ENCODE results near the gene NDST1.
"Not testable (repeated sequence)": the region's sequence is repeated elsewhere in the genome, so short reads cannot be mapped to it uniquely, and the experiment has no call there.

Gene NDST1

DNA sequence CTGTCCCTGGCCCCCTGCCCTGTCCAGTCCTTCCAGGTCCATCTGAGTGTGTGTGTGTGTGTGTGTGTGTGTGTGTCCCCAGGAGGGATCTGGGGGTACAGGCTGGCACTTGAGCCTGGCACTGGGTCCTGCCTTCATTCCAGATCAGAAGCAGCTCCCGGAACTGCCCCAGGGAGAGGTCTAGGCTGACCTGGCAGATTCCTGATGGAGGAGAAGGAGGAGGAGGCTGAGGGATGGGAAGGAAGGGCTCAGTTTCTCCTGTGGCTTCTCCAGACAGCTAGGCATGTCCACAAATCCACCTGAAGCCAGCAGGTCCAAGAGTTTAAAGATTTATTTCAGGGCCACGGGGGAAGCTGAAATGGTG is 328 bp downstream of the NDST1 start:
- DNase-seq (ENCODE audit: low read depth), result no peak

DNA sequence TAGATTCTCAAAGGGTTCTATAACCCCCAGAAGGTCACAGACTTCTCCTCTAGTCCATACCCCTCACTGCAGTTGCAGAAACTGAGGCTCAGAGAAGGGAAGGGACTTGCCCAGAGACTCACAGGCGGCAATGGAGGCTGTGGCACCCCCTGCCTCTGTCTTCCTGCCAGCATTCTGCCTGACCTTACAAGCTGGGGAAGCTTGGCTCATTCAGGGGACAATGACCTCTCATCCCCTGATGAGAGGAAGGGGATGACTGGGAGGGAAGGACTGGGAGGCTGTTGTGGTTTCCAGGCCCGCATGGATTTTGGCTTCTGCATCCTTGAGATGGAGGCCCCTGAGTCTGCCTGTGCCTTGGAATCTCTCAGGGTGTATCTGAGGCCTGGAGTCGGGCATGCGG is 897 bp downstream of the NDST1 start:
- no peak for DNase-seq (ENCODE audit: low read depth)

DNA sequence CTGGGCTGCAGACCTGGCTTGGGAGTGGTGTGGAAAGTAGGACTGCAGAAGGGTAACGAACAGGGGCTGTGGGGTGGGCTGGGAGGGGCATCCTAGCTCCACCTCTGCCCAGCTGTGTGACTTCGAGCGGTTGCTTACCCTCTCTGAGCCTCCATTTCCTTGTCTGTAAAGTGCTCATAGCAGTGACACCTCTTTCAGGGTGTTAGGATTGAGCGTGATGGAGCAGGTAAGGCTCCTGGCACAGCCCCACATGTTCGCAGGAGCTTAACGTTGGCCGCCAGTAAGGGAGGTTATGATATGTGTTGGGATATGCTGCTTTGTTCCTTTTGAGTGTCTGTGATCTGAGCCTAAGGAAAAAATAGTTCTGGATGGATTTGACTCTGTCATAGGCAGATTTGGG is 2.1 kb downstream of the NDST1 start:
- DNase-seq (ENCODE audit: low read depth), result no peak

DNA sequence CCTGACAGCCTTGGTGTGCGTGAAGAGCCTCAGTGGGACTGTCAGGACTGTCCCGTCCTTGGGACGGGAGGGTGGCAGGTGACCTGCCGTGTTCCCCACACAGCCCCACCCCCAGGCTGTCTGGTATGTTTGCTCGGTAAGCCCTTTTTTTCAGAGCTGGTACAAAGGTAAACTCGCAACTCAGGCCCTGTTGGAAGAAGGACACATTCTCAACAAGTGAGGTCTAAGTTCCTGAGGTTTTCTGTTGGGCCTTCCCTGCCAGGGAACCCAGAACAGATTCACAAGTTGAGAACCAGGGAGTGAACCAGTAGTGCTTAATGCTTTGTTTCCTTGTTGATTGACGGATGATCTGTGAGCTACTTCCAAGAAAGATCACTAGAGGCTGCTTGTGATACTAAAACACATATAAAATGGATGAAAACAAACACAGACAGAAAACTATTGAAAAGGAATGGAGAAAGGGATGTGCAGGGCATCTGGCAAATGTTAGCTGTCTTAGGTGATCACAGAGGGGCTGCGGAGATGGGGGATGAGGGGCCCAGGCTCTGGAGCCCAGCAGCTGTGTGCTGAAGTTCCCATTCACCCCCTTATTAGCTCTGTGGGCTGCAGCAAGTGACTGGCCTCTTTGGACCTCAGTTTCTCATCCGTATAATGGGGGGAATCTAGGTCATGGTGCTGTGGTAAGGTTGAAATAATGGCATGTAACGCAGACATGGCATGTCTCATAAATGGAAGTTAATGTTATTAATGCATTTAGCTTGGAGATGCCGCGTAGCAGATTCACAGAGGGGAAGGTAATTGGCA is 2.7 kb downstream of the NDST1 start:
- DNase-seq (ENCODE audit: low read depth), result no peak

DNA sequence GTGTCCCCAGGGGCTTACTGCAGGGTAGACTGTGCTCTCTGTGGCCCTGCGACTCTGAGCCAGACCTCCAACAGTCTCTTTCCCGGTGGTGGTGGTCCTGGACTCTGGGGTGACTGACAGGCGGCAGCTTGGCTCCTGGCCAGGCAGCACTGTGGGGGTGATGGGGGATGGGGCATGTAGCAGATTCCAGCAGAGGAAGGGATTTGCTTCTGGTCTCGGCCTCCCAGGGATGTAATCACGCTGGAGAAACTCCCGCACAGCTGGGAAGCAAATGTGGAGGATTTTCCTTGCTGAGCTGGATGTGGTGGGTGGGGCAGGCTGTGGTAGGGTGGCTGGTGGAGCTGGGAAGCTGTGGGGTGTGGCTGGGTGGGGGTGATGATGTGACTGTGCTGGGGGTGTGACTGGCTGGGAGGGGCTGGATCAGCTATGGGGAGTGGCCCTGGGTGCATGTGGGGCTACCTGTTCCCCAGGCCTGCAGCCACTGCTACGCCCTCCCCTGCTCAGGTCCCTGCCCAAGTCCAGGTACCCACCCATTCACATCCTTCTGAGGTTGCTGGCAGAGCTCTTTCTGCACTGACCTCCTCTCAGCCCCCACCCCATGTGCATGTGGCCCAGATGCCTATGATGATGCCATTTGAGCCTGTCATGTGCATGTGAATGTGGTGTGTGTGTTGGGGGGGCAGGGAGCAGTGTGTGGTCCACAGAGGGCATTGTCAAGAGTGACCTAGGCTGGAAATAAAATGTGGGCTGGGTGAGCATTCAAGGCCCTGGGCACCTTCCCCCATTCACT is 3.8 kb downstream of the NDST1 start:
- DNase-seq (ENCODE audit: low read depth), result peak; percentile 69

- DNase-seq (ENCODE audit: low read depth), result no peak
These were observed 4.4 kb downstream of the NDST1 start for GRCh38 chr5:150512368-150512747.

- DNase-seq (ENCODE audit: low read depth), result no peak
These were observed 5.7 kb downstream of the NDST1 start for GRCh38 chr5:150513375-150514309.

GRCh38 chr5:150514708-150515211 is 6.8 kb downstream of the NDST1 start:
- DNase-seq (ENCODE audit: low read depth), result no peak

GRCh38 chr5:150515446-150515845 is 7.5 kb downstream of the NDST1 start:
- DNase-seq (ENCODE audit: low read depth), result peak; percentile 77

- DNase-seq (ENCODE audit: low read depth), result no peak
These were observed 8.1 kb downstream of the NDST1 start for GRCh38 chr5:150516011-150516410.

GRCh38 chr5:150517272-150518152 is 9.6 kb downstream of the NDST1 start:
- DNase-seq (ENCODE audit: low read depth), result peak; percentile 97

DNA sequence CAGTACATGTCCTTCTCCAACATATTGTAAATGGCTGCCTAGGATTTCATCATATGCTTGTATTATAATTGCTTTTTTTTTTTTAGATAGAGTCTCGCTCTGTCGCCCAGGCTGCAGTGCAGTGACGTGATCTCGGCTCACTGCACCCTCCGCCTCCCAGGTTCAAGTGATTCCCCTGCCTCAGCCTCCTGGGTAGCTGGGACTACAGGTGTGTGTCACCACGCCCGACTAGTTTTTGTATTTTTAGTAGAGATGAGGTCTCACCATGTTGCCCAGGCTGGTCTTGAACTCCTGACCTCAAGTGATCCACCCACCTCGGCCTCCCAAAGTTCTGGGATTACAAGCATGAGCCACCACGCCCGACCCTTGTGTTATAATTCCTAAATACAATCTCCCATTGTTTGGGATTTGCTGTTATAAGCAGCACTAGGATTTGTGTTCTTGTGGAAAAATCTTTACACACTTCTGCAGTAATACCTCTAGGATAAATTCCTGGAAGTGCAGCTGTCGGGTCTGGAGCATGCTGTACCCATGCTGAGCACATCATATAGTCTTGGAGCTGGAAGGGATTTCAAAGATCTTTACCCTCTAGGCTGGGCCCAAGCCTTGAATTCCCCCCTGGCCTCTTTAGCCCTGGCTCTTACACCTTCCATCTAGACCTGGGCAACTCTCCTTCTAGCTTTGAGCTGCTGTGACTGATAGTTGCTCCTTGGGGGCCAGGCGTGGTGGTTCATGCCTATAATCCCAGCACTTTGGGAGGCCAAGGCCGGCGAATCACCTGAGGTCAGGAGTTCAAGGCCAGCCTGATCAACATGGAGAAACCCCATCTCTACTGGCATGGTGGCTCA is 11.0 kb downstream of the NDST1 start:
- not testable (repeated sequence) for DNase-seq (ENCODE audit: low read depth)

- no peak for DNase-seq (ENCODE audit: low read depth)
These were observed 11.6 kb downstream of the NDST1 start for GRCh38 chr5:150519560-150519945.

- DNase-seq (ENCODE audit: low read depth), result no peak
These were observed 12.0 kb downstream of the NDST1 start for GRCh38 chr5:150519978-150520377.

DNA sequence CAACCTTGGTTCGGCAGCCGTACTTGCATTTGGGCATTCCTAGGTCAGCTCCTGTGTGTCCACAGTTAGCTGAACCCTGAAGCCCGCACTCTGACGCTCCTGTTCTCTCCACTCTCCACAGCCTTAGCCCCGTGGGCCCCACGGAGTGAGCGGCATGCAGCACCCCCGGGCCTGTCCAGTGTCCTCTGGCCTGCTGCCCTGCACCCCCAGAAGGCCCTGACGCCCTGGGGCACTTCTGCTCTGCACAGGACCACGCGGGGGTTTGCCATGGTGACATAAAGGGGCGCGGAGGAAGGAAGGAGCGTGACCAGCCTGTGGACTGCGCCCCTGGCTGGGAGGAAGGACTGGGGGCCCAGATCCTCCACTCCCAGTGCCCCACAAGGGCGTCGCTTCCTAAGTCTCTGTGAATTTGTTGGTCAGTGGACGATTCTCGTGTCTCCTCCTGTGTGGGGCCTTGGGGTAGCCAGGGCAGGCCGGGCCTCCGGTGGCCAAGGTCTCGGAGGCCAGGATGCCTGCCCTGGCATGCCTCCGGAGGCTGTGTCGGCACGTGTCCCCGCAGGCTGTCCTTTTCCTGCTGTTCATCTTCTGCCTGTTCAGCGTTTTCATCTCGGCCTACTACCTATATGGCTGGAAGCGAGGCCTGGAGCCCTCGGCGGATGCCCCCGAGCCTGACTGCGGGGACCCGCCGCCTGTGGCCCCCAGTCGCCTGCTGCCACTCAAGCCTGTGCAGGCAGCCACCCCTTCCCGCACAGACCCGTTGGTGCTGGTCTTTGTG is 13.0 kb downstream of the NDST1 start:
- no peak for DNase-seq (ENCODE audit: low read depth)

GRCh38 chr5:150521522-150521817 is 13.5 kb downstream of the NDST1 start:
- DNase-seq (ENCODE audit: low read depth), result no peak

DNA sequence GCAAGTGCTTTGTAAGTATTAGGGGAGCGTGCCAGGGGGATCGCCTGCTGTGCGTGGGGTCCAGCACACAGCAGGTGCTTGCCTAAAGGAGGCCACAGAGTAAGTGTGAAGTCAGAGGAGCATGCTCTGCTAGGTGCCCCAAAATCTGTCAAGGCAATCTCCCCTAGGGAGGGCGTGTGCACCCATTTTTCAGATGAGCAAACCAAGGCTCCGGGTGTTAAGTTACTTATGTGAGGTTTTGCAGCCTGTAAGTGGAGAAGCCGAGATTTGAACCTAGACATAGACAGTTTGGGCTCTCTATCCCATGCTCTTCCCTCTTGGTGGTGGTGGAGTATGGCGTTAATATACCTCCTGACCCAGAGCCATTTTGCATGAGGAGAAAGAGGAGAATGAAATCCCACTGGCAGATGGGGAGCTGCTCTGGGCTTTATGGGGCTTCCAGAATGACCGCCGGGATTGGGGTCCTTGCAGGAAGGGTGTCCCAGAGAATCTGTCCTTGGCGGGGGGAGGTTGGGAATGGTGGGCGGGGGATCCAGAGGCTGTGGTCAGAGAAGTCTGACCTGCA is 14.1 kb downstream of the NDST1 start:
- no peak for DNase-seq (ENCODE audit: low read depth)

DNA sequence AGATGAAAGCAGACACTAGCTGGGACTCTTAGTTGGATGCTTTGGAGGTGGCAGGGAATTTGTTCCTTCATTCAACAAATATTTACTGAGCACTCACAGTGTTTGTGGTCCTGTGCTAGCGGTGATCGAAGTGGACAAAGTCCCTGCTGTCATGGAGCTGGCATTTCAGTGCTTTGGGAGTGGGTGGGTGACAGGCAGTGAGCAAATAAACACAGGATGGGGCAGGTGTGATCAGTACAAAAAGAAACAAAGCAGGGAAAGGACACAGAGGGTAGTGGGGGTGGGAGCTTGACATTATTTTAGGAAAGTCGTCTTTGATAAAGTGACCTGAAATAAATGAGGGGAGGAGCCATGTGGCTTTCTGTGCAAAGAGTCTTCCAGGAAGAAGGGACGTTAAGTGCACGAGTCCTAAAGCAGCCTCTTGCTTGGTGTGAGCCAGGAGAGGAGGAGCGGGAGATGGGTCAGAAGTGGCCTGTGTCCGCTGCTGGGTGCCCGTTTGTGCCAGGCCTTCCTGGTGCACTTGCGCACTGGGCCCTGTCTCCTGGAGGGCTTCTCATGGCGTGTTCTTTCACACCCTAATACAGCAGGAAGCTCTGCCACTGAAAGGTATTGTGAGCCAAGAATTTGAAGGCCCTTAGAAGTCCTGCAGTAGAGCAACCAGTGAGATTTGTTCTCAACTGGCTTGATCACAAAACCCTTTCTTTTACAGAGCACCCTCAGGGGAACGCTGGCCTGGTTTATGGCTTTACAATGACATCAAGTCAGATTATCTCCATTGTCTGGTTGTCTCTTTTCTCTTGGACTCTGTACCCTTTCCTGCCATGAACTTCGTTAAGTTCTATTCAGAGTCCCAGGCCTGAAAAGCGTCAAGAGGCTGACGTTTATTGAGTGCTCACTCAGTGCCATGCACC is 14.8 kb downstream of the NDST1 start:
- DNase-seq (ENCODE audit: low read depth), result no peak
